A549 (cell line): ENCODE measurements around the gene MYEOV. TPM values are rescaled to one million over a fixed set of nuclear protein-coding genes. Genes with fewer than 3 reads are reported as not detected.

Experiments used
- BCL3 ChIP-seq: fragments of >200 bp; sonication (Bioruptor Twin); formaldehyde crosslinking; IDR thresholded peaks from 3 replicates; pipeline ENCODE4 v1.6.1; 2016
- BHLHE40 ChIP-seq: IDR thresholded peaks from 2 replicates; pipeline ENCODE4 v1.6.1; 2012; ENCODE audit warnings: low read depth, low read length, inconsistent platforms
- CBX8 ChIP-seq: fragments of 200-600 bp; sonication (generic); IDR thresholded peaks from 2 replicates; pipeline ENCODE4 v1.6.1; 2016
- CHD4 ChIP-seq: fragments of 200-600 bp; sonication (generic); IDR thresholded peaks from 2 replicates; pipeline ENCODE4 v1.6.1; 2016; ENCODE audit warnings: antibody characterized with exemption, mild to moderate bottlenecking, borderline replicate concordance
- EHF ChIP-seq: fragments of 250-450 bp; sonication (Bioruptor Pico); IDR thresholded peaks from 2 replicates; pipeline ENCODE4 v1.5.0; 2020; ENCODE audit warnings: mild to moderate bottlenecking
- ELK1 ChIP-seq: fragments of 150-350 bp; IDR thresholded peaks from 2 replicates; pipeline ENCODE4 v1.6.1; 2014; ENCODE audit warnings: low read depth, mild to moderate bottlenecking, low read length
- EP300 ChIP-seq, 2 experiments: fragments of >200 bp; sonication (Bioruptor Twin); formaldehyde crosslinking; IDR thresholded peaks; 2 replicates in 1 of 2; 3 replicates in 1 of 2; pipeline ENCODE4 v1.6.1; 2016 to 2017
- FOSB ChIP-seq: fragments of 250-450 bp; sonication (Bioruptor Pico); IDR thresholded peaks from 2 replicates; pipeline ENCODE4 v1.5.0; 2020; ENCODE audit warnings: mild to moderate bottlenecking, moderate library complexity
- FOSL2 ChIP-seq, 2 experiments: fragments of 450-650 bp in 1 of 2; fragments of >200 bp in 1 of 2; sonication (Bioruptor Twin) in 1 of 2; formaldehyde crosslinking; IDR thresholded peaks; 2 replicates each; pipeline versions ENCODE4 v1.5.0 to v1.6.1; 2016 to 2020; ENCODE audit warnings: mild to moderate bottlenecking in 1 of 2, moderate library complexity in 1 of 2
- FOXS1 ChIP-seq: fragments of 250-450 bp; sonication (Bioruptor Pico); IDR thresholded peaks from 2 replicates; pipeline ENCODE4 v1.5.0; 2020; ENCODE audit warnings: mild to moderate bottlenecking, moderate library complexity
- HEYL ChIP-seq: fragments of 250-450 bp; sonication (Bioruptor Pico); IDR thresholded peaks from 2 replicates; pipeline ENCODE4 v1.8.0; 2021; ENCODE audit warnings: mild to moderate bottlenecking, moderate library complexity
- HOXA7 ChIP-seq: fragments of 250-450 bp; sonication (Bioruptor Pico); IDR thresholded peaks from 2 replicates; pipeline ENCODE4 v1.5.0; 2020; ENCODE audit warnings: mild to moderate bottlenecking, moderate library complexity
- HOXB13 ChIP-seq: fragments of 250-450 bp; sonication (Bioruptor Pico); IDR thresholded peaks from 2 replicates; pipeline ENCODE4 v1.5.0; 2020; ENCODE audit warnings: low read depth, mild to moderate bottlenecking, moderate library complexity
- JUNB ChIP-seq: fragments of >200 bp; sonication (Bioruptor Twin); formaldehyde crosslinking; IDR thresholded peaks from 2 replicates; pipeline ENCODE4 v1.6.1; 2016
- MAZ ChIP-seq: fragments of 150-350 bp; IDR thresholded peaks from 2 replicates; pipeline ENCODE4 v1.6.1; 2014; ENCODE audit warnings: antibody characterized with exemption, low read depth, low read length, borderline replicate concordance
- NR3C1 ChIP-seq: fragments of >200 bp; sonication (Bioruptor Twin); formaldehyde crosslinking; IDR thresholded peaks from 3 replicates; pipeline ENCODE4 v1.6.1; 2017
- PHF8 ChIP-seq: fragments of 200-600 bp; sonication (generic); IDR thresholded peaks from 2 replicates; pipeline ENCODE4 v1.6.1; 2016; ENCODE audit warnings: low read depth, mild to moderate bottlenecking, antibody characterized with exemption, moderate library complexity, borderline replicate concordance
- SMC3 ChIP-seq: fragments of >200 bp; sonication (Bioruptor Twin); formaldehyde crosslinking; IDR thresholded peaks from 3 replicates; pipeline ENCODE4 v1.6.1; 2018; ENCODE audit warnings: inconsistent platforms
- SREBF2 ChIP-seq: fragments of 450-650 bp; IDR thresholded peaks from 2 replicates; pipeline ENCODE4 v1.6.1; 2014; ENCODE audit warnings: mild to moderate bottlenecking, moderate library complexity
- TFCP2L1 ChIP-seq: fragments of 250-450 bp; sonication (Bioruptor Pico); IDR thresholded peaks from 2 replicates; pipeline ENCODE4 v1.5.0; 2021; ENCODE audit warnings: mild to moderate bottlenecking
- TP53 ChIP-seq: fragments of 250-450 bp; sonication (Bioruptor Pico); IDR thresholded peaks from 2 replicates; pipeline ENCODE4 v1.5.0; 2021; ENCODE audit warnings: mild to moderate bottlenecking, moderate library complexity
- USF2 ChIP-seq: fragments of 450-650 bp; IDR thresholded peaks from 2 replicates; pipeline ENCODE4 v1.6.1; 2014; ENCODE audit warnings: antibody characterized with exemption
- ZSCAN20 ChIP-seq: fragments of 250-450 bp; sonication (Bioruptor Pico); IDR thresholded peaks from 2 replicates; pipeline ENCODE4 v1.8.0; 2022; ENCODE audit warnings: mild to moderate bottlenecking, moderate library complexity
- polyA plus RNA-seq, 4 experiments: library from polyadenylated mRNA; depleted of rRNA in 3 of 4; stranded (reverse); fragments of >200 nt; fragmentation: RNase III in 1 of 4; extraction: RNeasy Plus Mini Kit Qiagen cat#74134 plus additional on column Dnase treatment in 1 of 4; gene quantifications; 2 replicates in 3 of 4; 3 replicates in 1 of 4; pipeline ENCODE4 v1.2.3, GENCODE V29; 2011 to 2017
- TF ChIP-seq, protein P1 (sequence below): fragments of >200 bp; sonication (Bioruptor Twin); formaldehyde crosslinking; IDR thresholded peaks from 2 replicates; pipeline ENCODE4 v1.6.1; 2016
- TF ChIP-seq, protein P2 (sequence below): fragments of 200-600 bp; sonication (generic); IDR thresholded peaks from 2 replicates; pipeline ENCODE4 v1.6.1; 2016; ENCODE audit warnings: antibody characterized with exemption, mild to moderate bottlenecking, moderate library complexity
- TF ChIP-seq, protein P3 (sequence below): IDR thresholded peaks from 2 replicates; pipeline ENCODE4 v1.6.1; 2012
- TF ChIP-seq, protein P4 (sequence below): fragments of >200 bp; sonication (Bioruptor Twin); formaldehyde crosslinking; IDR thresholded peaks from 3 replicates; pipeline ENCODE4 v1.5.1; 2016

Gene MYEOV
- polyA plus RNA-seq, 2 of the 4 experiments (the other 2 are of a cell fraction) = 92.3 to 102 TPM

GRCh38 chr11:69300120-69301060 lies 6.4 kb downstream of the MYEOV start (continued):
- TF ChIP-seq FOSL2 (IDR thresholded peaks at IDR 0.05) (no peak), FOSL2 (CRISPR knock-in tag; IDR thresholded peaks at IDR 0.05) (peak; percentile 80), JUNB (peak; percentile 46; the same call in 1 of the 2 replicates), EP300 (IDR thresholded peaks at IDR 0.05) (peak in 1 of 2 experiments; percentile 45; a peak in 1 of 5 replicates), HEYL (CRISPR knock-in tag) (no peak), HOXB13 (CRISPR knock-in tag) (no peak), PHF8 (no peak), USF2 (no peak), SREBF2 (no peak), CBX8 (no peak), ELK1 (no peak), NR3C1 (no peak), TFCP2L1 (no peak), TP53 (CRISPR knock-in tag) (no peak), ZSCAN20 (CRISPR knock-in tag) (no peak), MAZ (no peak), BCL3 (no peak), FOSB (CRISPR knock-in tag) (no peak), SMC3 (no peak), HOXA7 (CRISPR knock-in tag) (no peak; the same call in 1 of the 2 replicates), BHLHE40 (no peak), CHD4 (no peak), EHF (no peak), FOXS1 (CRISPR knock-in tag) (no peak)
- TF ChIP-seq, protein P1, sequence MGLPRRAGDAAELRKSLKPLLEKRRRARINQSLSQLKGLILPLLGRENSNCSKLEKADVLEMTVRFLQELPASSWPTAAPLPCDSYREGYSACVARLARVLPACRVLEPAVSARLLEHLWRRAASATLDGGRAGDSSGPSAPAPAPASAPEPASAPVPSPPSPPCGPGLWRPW = no peak
- TF ChIP-seq, protein P2, sequence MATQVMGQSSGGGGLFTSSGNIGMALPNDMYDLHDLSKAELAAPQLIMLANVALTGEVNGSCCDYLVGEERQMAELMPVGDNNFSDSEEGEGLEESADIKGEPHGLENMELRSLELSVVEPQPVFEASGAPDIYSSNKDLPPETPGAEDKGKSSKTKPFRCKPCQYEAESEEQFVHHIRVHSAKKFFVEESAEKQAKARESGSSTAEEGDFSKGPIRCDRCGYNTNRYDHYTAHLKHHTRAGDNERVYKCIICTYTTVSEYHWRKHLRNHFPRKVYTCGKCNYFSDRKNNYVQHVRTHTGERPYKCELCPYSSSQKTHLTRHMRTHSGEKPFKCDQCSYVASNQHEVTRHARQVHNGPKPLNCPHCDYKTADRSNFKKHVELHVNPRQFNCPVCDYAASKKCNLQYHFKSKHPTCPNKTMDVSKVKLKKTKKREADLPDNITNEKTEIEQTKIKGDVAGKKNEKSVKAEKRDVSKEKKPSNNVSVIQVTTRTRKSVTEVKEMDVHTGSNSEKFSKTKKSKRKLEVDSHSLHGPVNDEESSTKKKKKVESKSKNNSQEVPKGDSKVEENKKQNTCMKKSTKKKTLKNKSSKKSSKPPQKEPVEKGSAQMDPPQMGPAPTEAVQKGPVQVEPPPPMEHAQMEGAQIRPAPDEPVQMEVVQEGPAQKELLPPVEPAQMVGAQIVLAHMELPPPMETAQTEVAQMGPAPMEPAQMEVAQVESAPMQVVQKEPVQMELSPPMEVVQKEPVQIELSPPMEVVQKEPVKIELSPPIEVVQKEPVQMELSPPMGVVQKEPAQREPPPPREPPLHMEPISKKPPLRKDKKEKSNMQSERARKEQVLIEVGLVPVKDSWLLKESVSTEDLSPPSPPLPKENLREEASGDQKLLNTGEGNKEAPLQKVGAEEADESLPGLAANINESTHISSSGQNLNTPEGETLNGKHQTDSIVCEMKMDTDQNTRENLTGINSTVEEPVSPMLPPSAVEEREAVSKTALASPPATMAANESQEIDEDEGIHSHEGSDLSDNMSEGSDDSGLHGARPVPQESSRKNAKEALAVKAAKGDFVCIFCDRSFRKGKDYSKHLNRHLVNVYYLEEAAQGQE = no peak
- TF ChIP-seq, protein P3, sequence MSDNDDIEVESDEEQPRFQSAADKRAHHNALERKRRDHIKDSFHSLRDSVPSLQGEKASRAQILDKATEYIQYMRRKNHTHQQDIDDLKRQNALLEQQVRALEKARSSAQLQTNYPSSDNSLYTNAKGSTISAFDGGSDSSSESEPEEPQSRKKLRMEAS = peak; percentile 90
- TF ChIP-seq, protein P4, sequence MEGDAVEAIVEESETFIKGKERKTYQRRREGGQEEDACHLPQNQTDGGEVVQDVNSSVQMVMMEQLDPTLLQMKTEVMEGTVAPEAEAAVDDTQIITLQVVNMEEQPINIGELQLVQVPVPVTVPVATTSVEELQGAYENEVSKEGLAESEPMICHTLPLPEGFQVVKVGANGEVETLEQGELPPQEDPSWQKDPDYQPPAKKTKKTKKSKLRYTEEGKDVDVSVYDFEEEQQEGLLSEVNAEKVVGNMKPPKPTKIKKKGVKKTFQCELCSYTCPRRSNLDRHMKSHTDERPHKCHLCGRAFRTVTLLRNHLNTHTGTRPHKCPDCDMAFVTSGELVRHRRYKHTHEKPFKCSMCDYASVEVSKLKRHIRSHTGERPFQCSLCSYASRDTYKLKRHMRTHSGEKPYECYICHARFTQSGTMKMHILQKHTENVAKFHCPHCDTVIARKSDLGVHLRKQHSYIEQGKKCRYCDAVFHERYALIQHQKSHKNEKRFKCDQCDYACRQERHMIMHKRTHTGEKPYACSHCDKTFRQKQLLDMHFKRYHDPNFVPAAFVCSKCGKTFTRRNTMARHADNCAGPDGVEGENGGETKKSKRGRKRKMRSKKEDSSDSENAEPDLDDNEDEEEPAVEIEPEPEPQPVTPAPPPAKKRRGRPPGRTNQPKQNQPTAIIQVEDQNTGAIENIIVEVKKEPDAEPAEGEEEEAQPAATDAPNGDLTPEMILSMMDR = no peak
